Fibroblast of lung (primary cell): ENCODE measurements around the gene EPS15. TPM values are rescaled to one million over a fixed set of nuclear protein-coding genes. Genes with fewer than 3 reads are reported as not detected.

Source experiments
- DNase-seq, 2 donors: peaks; one replicate each; pipeline versions ENCODE4 v3.0.0 to v3.0.0-alpha.2; 2010; ENCODE audit warnings: low read depth in 2 of 2
- H2AFZ ChIP-seq: 2 replicates; pipeline ENCODE4 v1.5.1; 2012; ENCODE audit warnings: low read length, control low read depth, inconsistent platforms
- H3K27ac ChIP-seq: 2 replicates; pipeline ENCODE4 v1.5.1; 2011; ENCODE audit warnings: low read length, control low read depth; ENCODE audit not compliant: insufficient read depth
- H3K27me3 ChIP-seq: 2 replicates; pipeline ENCODE4 v1.5.1; 2011; ENCODE audit warnings: mild to moderate bottlenecking, low read length; ENCODE audit not compliant: control insufficient read depth, insufficient read depth
- H3K36me3 ChIP-seq: 2 replicates; pipeline ENCODE4 v1.5.1; 2011; ENCODE audit warnings: low read length; ENCODE audit not compliant: control insufficient read depth, insufficient read depth
- H3K4me1 ChIP-seq: 2 replicates; pipeline ENCODE4 v1.5.1; 2011; ENCODE audit warnings: low read length; ENCODE audit not compliant: control insufficient read depth, insufficient read depth; ENCODE audit errors: extremely low read depth
- H3K4me2 ChIP-seq: 2 replicates; pipeline ENCODE4 v1.5.1; 2011; ENCODE audit warnings: low read length, control low read depth; ENCODE audit not compliant: insufficient read depth; ENCODE audit errors: extremely low read depth
- H3K4me3 ChIP-seq, 4 experiments: fragments of 200-600 bp in 1 of 4; sonication (generic) in 1 of 4; replicated peaks in 1 of 4; 2 replicates each; pipeline ENCODE4 v1.5.1; 2011 to 2016; ENCODE audit warnings: low read length in 4 of 4, low read depth in 3 of 4, mild to moderate bottlenecking in 3 of 4, control low read depth in 2 of 4, inconsistent platforms in 1 of 4, mixed read lengths in 1 of 4; ENCODE audit not compliant: insufficient read depth in 1 of 4; ENCODE audit errors: control extremely low read depth in 1 of 4
- H3K79me2 ChIP-seq: 2 replicates; pipeline ENCODE4 v1.5.1; 2012; ENCODE audit warnings: mild to moderate bottlenecking, low read length, inconsistent platforms; ENCODE audit not compliant: control insufficient read depth, insufficient read depth
- H3K9ac ChIP-seq: 2 replicates; pipeline ENCODE4 v1.5.1; 2011; ENCODE audit warnings: mild to moderate bottlenecking, low read length, control low read depth; ENCODE audit not compliant: insufficient read depth
- H3K9me3 ChIP-seq: 2 replicates; pipeline ENCODE4 v1.5.1; 2012; ENCODE audit warnings: low read depth, low read length; ENCODE audit not compliant: control insufficient read depth, insufficient read depth
- H4K20me1 ChIP-seq: 2 replicates; pipeline ENCODE4 v1.5.1; 2011; ENCODE audit warnings: low read length; ENCODE audit not compliant: control insufficient read depth, insufficient read depth; ENCODE audit errors: extremely low read depth
- EZH2 ChIP-seq: IDR thresholded peaks from 2 replicates; pipeline ENCODE4 v1.5.1; 2012; ENCODE audit warnings: low read length, control low read depth, mild to moderate bottlenecking; ENCODE audit errors: missing control alignments
- polyA plus RNA-seq, 2 donors: library from polyadenylated mRNA; depleted of rRNA in 1 of 2; stranded (reverse) in 1 of 2; unstranded in 1 of 2; fragments of >200 nt; gene quantifications; 2 replicates each; pipeline ENCODE4 v1.2.1, GENCODE V29; 2011 to 2012; ENCODE audit warnings: missing spikeins in 1 of 2
- total RNA-seq: library from RNA; depleted of rRNA; stranded (reverse); fragments of >200 nt; gene quantifications from 2 replicates; pipeline ENCODE4 v1.2.1, GENCODE V29; 2014
- TF ChIP-seq, protein P1 (sequence below), 2 donors: IDR thresholded peaks in 1 of 2; conservative IDR thresholded peaks in 1 of 2; 1 replicate in 1 of 2; 2 replicates in 1 of 2; pipeline ENCODE4 v1.5.1; 2011 to 2012; ENCODE audit warnings: low read length in 2 of 2, control low read depth in 1 of 2, inconsistent platforms in 1 of 2, low read depth in 1 of 2, mild to moderate bottlenecking in 1 of 2

EPS15 gene
- total and polyA plus RNA-seq, 2 donors (not counting 1 experiment from before 2014, with no cell fraction given) = 67.7 to 75.5 TPM

DNA sequence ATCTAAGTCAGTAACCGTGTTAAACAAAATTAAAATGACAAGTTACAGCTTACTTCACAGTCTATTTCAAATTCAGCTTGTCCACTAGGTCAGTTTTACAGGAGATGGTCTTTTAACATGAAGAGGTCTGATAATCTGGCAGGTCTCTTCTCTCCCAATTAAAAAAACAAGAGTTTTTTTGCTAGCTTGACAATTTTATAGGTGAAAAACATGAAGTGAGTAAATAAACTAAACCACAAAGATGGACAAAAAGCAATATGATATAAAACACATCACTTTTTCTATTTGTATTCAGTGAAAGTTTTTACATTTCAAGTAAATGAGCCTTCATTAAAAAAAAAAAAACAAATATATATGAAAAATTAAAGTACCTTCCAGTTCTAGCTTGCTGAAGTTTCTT lies 163.7 kb downstream of the EPS15 start:
- Histone ChIP-seq H3K9me3 (no peaks in the 10 kb centered on the region), H3K79me2 (no peaks in the 10 kb centered on the region), H3K4me3 (no peak overlapping the region), H2AFZ (no peak overlapping the region), H3K27ac (no peak overlapping the region), H3K4me2 (no peak overlapping the region), H3K4me1 (no peaks in the 10 kb centered on the region), H4K20me1 (no peaks in the 10 kb centered on the region), H3K27me3 (no peaks in the 10 kb centered on the region), H3K9ac (no peak overlapping the region), H3K36me3 (peaks cover 2% of the 10 kb centered on the region)
- no peak for DNase-seq
- TF ChIP-seq EZH2 = no peak
- TF ChIP-seq, protein P1, sequence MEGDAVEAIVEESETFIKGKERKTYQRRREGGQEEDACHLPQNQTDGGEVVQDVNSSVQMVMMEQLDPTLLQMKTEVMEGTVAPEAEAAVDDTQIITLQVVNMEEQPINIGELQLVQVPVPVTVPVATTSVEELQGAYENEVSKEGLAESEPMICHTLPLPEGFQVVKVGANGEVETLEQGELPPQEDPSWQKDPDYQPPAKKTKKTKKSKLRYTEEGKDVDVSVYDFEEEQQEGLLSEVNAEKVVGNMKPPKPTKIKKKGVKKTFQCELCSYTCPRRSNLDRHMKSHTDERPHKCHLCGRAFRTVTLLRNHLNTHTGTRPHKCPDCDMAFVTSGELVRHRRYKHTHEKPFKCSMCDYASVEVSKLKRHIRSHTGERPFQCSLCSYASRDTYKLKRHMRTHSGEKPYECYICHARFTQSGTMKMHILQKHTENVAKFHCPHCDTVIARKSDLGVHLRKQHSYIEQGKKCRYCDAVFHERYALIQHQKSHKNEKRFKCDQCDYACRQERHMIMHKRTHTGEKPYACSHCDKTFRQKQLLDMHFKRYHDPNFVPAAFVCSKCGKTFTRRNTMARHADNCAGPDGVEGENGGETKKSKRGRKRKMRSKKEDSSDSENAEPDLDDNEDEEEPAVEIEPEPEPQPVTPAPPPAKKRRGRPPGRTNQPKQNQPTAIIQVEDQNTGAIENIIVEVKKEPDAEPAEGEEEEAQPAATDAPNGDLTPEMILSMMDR (conservative IDR thresholded peaks at IDR 0.05 in 1 of 2, IDR thresholded peaks at IDR 0.05 in 1 of 2; ENCODE audit: low read depth in 1 of 2, low read length in 2 of 2) = no peak

DNA sequence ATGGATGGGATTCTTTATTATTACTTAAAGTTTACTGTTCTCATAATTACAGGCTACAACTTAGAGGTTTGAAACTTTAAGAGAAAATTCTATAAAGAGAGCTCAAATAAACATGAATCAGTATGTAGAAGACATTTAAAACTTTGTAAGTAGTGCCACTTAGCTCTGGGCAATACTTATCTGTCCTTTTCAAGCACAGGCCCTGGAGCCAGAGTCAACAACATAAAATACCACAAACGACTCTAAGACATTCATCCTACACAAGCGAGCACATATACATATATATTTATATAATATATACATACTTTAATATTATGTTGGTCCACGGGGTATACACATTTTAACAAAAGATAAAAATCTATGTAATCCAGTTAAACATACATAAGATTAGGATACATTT lies 164.7 kb downstream of the EPS15 start:
- no peak overlapping the region for H3K9ac ChIP-seq
- H3K27me3 ChIP-seq = no peaks in the 10 kb centered on the region
- no peaks in the 10 kb centered on the region for H4K20me1 ChIP-seq
- H3K36me3 ChIP-seq = peaks cover 2% of the 10 kb centered on the region
- no peak overlapping the region for H3K4me2 ChIP-seq
- H3K9me3 ChIP-seq = no peaks in the 10 kb centered on the region
- TF ChIP-seq EZH2 = no peak
- TF ChIP-seq, protein P1 (conservative IDR thresholded peaks at IDR 0.05 in 1 of 2, IDR thresholded peaks at IDR 0.05 in 1 of 2; ENCODE audit: low read depth in 1 of 2, low read length in 2 of 2) = no peak
- DNase-seq = no peak
- H3K79me2 ChIP-seq = no peaks in the 10 kb centered on the region
- no peaks in the 10 kb centered on the region for H3K4me1 ChIP-seq
- no peak overlapping the region for H3K27ac ChIP-seq
- H2AFZ ChIP-seq = no peak overlapping the region
- H3K4me3 ChIP-seq = no peak overlapping the region

DNA sequence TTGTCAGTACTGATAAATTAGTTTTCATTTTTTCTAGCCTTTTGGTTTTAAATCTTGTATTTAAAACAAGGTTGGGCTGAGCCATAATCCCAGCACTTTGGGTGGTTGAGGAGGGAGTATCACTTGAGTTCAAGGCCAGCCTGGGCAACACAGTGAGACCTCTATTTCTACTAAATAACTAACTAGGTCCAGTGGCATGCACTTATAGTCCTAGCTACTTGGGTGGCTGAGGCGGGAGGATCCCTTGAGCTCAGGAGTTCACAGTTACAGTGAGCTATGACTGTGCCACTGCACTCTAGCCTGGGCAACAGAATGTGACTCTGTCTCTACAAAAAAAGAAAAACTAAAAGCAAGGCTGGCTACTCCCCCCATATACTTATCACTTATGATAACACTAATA lies 167.2 kb downstream of the EPS15 start:
- no peak for DNase-seq
- H3K4me2 ChIP-seq = no peak overlapping the region
- no peaks in the 10 kb centered on the region for H3K9me3 ChIP-seq
- TF ChIP-seq, protein P1 (conservative IDR thresholded peaks at IDR 0.05 in 1 of 2, IDR thresholded peaks at IDR 0.05 in 1 of 2; ENCODE audit: low read depth in 1 of 2, low read length in 2 of 2) = no peak
- no peak for TF ChIP-seq EZH2
- H3K4me3 ChIP-seq = no peak overlapping the region
- H3K4me1 ChIP-seq = no peaks in the 10 kb centered on the region
- peaks cover 2% of the 10 kb centered on the region for H3K36me3 ChIP-seq
- H4K20me1 ChIP-seq = no peaks in the 10 kb centered on the region
- no peaks in the 10 kb centered on the region for H3K27me3 ChIP-seq
- no peak overlapping the region for H3K9ac ChIP-seq
- H3K79me2 ChIP-seq = no peaks in the 10 kb centered on the region
- H2AFZ ChIP-seq = no peak overlapping the region
- no peak overlapping the region for H3K27ac ChIP-seq
